Measurements from ENCODE around the gene TBX3. TPM values are rescaled to one million over a fixed set of nuclear protein-coding genes. Genes with fewer than 3 reads are reported as not detected.
A peak's percentile ranks its signal among the peaks of the same experiment; 100 is the strongest.

TBX3 gene
- total and polyA plus RNA-seq, 2 donors from 2014 or later = 10.5 to 18.0 TPM

- H3K27ac ChIP-seq (ENCODE audit: low read depth in 2 of 2, low read length in 2 of 2) = no peak overlapping the region
- H3K4me3 ChIP-seq (ENCODE audit: low read length in 3 of 3) = no peak overlapping the region
- no peak for TF ChIP-seq CTCF (IDR thresholded peaks at IDR 0.05; ENCODE audit: borderline replicate concordance, extremely low read depth, insufficient read depth)
- DNase-seq (peak in 1 of 5 donors; percentile 18), FAIRE-seq (no peak)
- peaks cover 48% of the 10 kb centered on the region for H3K27me3 ChIP-seq (ENCODE audit: control insufficient read depth, insufficient read depth, low read length)
- no peaks in the 10 kb centered on the region for H3K4me1 ChIP-seq (ENCODE audit: control insufficient read depth in 2 of 3, insufficient read depth in 2 of 3, low read depth in 1 of 3, low read length in 3 of 3)
- intact Hi-C loops (cut with DNase I) = no loop called here
- H3K9me3 ChIP-seq (ENCODE audit: control insufficient read depth in 2 of 3, insufficient read depth in 1 of 3, low read length in 3 of 3) = no peaks in the 10 kb centered on the region
- no peaks in the 10 kb centered on the region for H3K36me3 ChIP-seq (ENCODE audit: control insufficient read depth in 2 of 3, insufficient read depth in 3 of 3, low read length in 3 of 3)
- H3K9ac ChIP-seq (ENCODE audit: low read length in 3 of 3) = no peak overlapping the region
Observed at GRCh38 chr12:114691196-114691595, 7.2 kb upstream of the TBX3 start.

- Histone ChIP-seq H3K9ac (ENCODE audit: low read length in 3 of 3) (no peak overlapping the region), H3K36me3 (ENCODE audit: control insufficient read depth in 2 of 3, insufficient read depth in 3 of 3, low read length in 3 of 3) (no peaks in the 10 kb centered on the region), H3K27ac (ENCODE audit: low read depth in 2 of 2, low read length in 2 of 2) (no peak overlapping the region), H3K4me1 (ENCODE audit: control insufficient read depth in 2 of 3, insufficient read depth in 2 of 3, low read depth in 1 of 3, low read length in 3 of 3) (no peaks in the 10 kb centered on the region), H3K27me3 (ENCODE audit: control insufficient read depth, insufficient read depth, low read length) (peaks cover 42% of the 10 kb centered on the region), H3K9me3 (ENCODE audit: control insufficient read depth in 2 of 3, insufficient read depth in 1 of 3, low read length in 3 of 3) (no peaks in the 10 kb centered on the region), H3K4me3 (ENCODE audit: low read length in 3 of 3) (no peak overlapping the region)
- intact Hi-C loops (cut with DNase I) = no loop called here
- TF ChIP-seq CTCF (IDR thresholded peaks at IDR 0.05; ENCODE audit: borderline replicate concordance, extremely low read depth, insufficient read depth) = no peak
- FAIRE-seq (no peak), DNase-seq (no peak)
Observed at GRCh38 chr12:114690267-114691135, 6.5 kb upstream of the TBX3 start.

GRCh38 chr12:114689075-114689994 lies 5.4 kb upstream of the TBX3 start:
- Histone ChIP-seq H3K9ac (ENCODE audit: low read length in 3 of 3) (no peak overlapping the region), H3K4me1 (ENCODE audit: control insufficient read depth in 2 of 3, insufficient read depth in 2 of 3, low read depth in 1 of 3, low read length in 3 of 3) (peaks cover 0 to 5% (median 0%) of the 10 kb centered on the region in 3 donors), H3K36me3 (ENCODE audit: control insufficient read depth in 2 of 3, insufficient read depth in 3 of 3, low read length in 3 of 3) (no peaks in the 10 kb centered on the region), H3K4me3 (ENCODE audit: low read length in 3 of 3) (no peak overlapping the region), H3K27me3 (ENCODE audit: control insufficient read depth, insufficient read depth, low read length) (peaks cover 34% of the 10 kb centered on the region), H3K27ac (ENCODE audit: low read depth in 2 of 2, low read length in 2 of 2) (no peak overlapping the region), H3K9me3 (ENCODE audit: control insufficient read depth in 2 of 3, insufficient read depth in 1 of 3, low read length in 3 of 3) (no peaks in the 10 kb centered on the region)
- peak in 1 of 5 donors; percentile 17 for DNase-seq
- intact Hi-C loops (cut with DNase I) = no loop called here
- TF ChIP-seq CTCF (IDR thresholded peaks at IDR 0.05; ENCODE audit: borderline replicate concordance, extremely low read depth, insufficient read depth) = no peak
- FAIRE-seq = no peak
